Measurements from ENCODE around the gene ACER3. TPM values are rescaled to one million over a fixed set of nuclear protein-coding genes. Genes with fewer than 3 reads are reported as not detected.

The ACER3 gene
- total and polyA plus RNA-seq, 8 donors: 2.0 to 13.2 (median 5.9) TPM

DNA sequence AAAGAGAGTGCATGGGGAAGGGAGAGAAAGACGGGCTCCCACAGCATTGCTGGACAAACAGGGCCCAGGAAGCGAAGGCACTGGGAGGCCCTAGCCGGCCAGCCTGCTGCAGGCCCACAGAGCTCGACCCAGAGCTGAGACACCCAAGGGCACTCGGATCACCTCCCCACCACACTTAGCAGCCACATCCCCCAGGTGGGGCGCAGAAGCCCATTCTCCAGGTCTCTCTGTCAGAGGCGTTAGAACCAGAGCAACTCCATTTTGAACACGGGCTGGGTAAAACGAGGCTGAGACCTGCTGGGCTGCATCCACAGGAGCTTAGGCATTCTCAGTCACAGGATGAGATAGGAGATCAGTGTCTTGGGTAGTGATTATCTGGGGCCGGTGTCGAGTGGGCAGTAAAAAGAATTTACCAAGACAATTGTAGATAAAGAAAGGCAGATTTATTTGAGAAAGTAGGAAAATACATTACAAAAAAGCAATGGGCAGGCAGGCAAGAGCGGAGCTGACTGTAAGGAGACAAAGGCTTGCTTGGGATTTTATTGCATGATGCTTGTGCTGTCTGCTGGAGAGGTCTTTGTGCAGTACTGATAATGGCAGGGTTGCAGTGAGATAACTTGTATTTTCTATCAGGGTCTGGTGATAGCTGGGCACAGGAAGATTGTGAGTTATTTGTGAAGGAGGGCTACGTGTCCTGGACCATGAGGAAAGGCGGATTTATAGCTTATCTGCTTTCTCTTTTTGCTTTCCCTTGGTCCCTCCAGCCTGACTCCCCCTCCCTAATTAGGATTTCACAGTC, 192.7 kb downstream of the ACER3 start:
- no peak for ATAC-seq
- Histone ChIP-seq H3K4me3 (no peak overlapping the region), H3K27ac (no peak overlapping the region), H3K36me3 (no peaks in the 10 kb centered on the region), H3K27me3 (no peaks in the 10 kb centered on the region), H3K9me3 (no peaks in the 10 kb centered on the region), H3K4me1 (no peaks in the 10 kb centered on the region)
- TF ChIP-seq, protein P1, sequence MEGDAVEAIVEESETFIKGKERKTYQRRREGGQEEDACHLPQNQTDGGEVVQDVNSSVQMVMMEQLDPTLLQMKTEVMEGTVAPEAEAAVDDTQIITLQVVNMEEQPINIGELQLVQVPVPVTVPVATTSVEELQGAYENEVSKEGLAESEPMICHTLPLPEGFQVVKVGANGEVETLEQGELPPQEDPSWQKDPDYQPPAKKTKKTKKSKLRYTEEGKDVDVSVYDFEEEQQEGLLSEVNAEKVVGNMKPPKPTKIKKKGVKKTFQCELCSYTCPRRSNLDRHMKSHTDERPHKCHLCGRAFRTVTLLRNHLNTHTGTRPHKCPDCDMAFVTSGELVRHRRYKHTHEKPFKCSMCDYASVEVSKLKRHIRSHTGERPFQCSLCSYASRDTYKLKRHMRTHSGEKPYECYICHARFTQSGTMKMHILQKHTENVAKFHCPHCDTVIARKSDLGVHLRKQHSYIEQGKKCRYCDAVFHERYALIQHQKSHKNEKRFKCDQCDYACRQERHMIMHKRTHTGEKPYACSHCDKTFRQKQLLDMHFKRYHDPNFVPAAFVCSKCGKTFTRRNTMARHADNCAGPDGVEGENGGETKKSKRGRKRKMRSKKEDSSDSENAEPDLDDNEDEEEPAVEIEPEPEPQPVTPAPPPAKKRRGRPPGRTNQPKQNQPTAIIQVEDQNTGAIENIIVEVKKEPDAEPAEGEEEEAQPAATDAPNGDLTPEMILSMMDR (IDR thresholded peaks at IDR 0.05): no peak
- DNase-seq: no peak
- FAIRE-seq: no peak
- 88 to 92% methylated on average over 14 of the region's 14 CpGs for WGBS, 2 donors
- intact Hi-C loops (cut with DNase I): loop anchor here in 2 of 3 donors (5.0 kb wide), 2 partner anchors 34 to 39 kb away; no protein-coding TSS in a partner anchor

DNA sequence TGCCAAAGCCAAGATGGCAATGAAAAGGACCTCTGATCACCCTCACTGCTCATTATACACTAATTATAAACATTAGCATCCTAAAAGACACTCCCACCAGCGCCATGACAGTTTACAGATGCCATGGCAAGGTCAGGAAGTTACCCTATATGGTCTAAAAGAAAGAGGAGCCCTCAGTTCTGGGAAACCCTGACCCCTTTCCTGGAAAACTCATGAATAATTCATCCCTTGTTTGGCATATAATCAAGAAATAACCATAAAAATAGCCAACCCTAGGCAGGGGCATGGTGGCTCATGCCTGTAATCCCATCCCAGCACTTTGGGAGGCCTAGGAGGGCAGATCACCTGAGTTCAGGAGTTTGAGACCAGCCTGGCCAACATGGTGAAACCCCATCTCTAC, 193.4 kb downstream of the ACER3 start:
- WGBS, 2 donors: 86% methylated on average over 1 of the region's 1 CpG
- ATAC-seq (no peak), DNase-seq (no peak), FAIRE-seq (no peak)
- intact Hi-C loops (cut with DNase I): loop anchor here in 2 of 3 donors (5.0 kb wide), 2 partner anchors 33 to 38 kb away; no protein-coding TSS in a partner anchor
- Histone ChIP-seq H3K4me3 (no peak overlapping the region), H3K27me3 (no peaks in the 10 kb centered on the region), H3K9me3 (no peaks in the 10 kb centered on the region), H3K27ac (no peak overlapping the region), H3K4me1 (no peaks in the 10 kb centered on the region), H3K36me3 (no peaks in the 10 kb centered on the region)
- TF ChIP-seq, protein P1 (IDR thresholded peaks at IDR 0.05): no peak

DNA sequence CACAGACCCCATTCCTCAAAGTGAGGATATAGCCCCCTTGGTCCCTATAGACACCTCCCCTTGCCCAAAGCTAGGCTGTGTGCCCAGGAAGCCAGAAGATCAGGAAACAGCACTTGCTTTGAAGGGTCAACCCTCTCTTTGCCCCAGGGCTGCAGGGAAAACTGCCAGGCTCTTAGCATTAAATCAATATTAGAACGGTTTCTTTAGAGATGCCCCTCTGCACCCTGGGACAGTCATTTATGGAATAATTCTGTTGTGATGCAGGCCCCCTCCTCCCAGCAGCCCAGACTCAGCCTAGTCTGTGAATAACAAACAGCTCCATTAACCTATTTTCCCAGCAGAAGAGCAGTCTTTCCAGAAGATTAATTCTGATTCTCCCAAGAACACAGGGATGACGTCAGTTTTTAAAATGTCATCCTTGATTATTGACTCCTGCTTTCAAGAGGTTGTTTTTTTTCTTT, 194.4 kb downstream of the ACER3 start:
- DNase-seq (peak in 1 of 6 donors; percentile 3), ATAC-seq (peak in 2 of 4 donors; percentile 35), FAIRE-seq (no peak)
- TF ChIP-seq, protein P1 (IDR thresholded peaks at IDR 0.05): no peak
- Histone ChIP-seq H3K27ac (no peak overlapping the region), H3K36me3 (no peaks in the 10 kb centered on the region), H3K4me3 (no peak overlapping the region), H3K4me1 (no peaks in the 10 kb centered on the region), H3K27me3 (no peaks in the 10 kb centered on the region), H3K9me3 (no peaks in the 10 kb centered on the region)
- WGBS, 2 donors: 32 to 53% methylated on average over 2 of the region's 2 CpGs
- intact Hi-C loops (cut with DNase I): no loop called here

DNA sequence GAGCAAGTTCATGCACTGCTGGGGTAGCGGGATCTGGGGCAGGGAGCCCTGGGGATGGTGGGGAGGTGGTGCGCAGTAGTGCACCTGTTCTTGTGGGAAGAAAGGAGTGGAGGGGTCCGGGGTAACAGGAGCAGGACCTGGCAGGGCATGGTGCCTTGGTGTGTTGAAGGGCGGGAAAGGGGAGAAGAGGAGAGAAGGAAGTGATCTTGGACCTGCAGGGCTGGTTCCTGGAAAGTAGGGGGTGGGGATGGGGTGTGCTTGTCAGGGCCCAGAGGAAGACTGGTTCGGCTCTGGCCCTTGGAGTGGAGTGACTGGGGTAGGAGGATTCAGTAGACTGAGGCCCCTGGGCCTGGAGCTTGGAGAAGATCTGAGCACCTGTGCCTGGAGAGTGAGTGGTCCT, 195.2 kb downstream of the ACER3 start:
- no peak for FAIRE-seq

More for the DNA sequence above, 195.2 kb downstream of the ACER3 start:
- Histone ChIP-seq H3K27ac (no peak overlapping the region), H3K4me1 (peaks cover 0 to 5% (median 0%) of the 10 kb centered on the region in 3 donors), H3K4me3 (no peak overlapping the region), H3K9me3 (no peaks in the 10 kb centered on the region), H3K27me3 (no peaks in the 10 kb centered on the region), H3K36me3 (no peaks in the 10 kb centered on the region)
- intact Hi-C loops (cut with DNase I): no loop called here
- DNase-seq (no peak), ATAC-seq (no peak)
- TF ChIP-seq, protein P1 (IDR thresholded peaks at IDR 0.05): no peak
- WGBS, 2 donors: 92 to 100% methylated on average over 5 of the region's 5 CpGs
